Fibroblast of lung (primary cell): ENCODE results near the gene TRMU. TPM values are rescaled to one million over a fixed set of nuclear protein-coding genes. Genes with fewer than 3 reads are reported as not detected.

ENCODE experiments used
- DNase-seq, 2 donors: peaks; one replicate each; pipeline versions ENCODE4 v3.0.0 to v3.0.0-alpha.2; 2010; ENCODE audit warnings: low read depth in 2 of 2
- H2AFZ ChIP-seq: 2 replicates; pipeline ENCODE4 v1.5.1; 2012; ENCODE audit warnings: low read length, control low read depth, inconsistent platforms
- H3K27ac ChIP-seq: 2 replicates; pipeline ENCODE4 v1.5.1; 2011; ENCODE audit warnings: low read length, control low read depth; ENCODE audit not compliant: insufficient read depth
- H3K27me3 ChIP-seq: 2 replicates; pipeline ENCODE4 v1.5.1; 2011; ENCODE audit warnings: mild to moderate bottlenecking, low read length; ENCODE audit not compliant: control insufficient read depth, insufficient read depth
- H3K36me3 ChIP-seq: 2 replicates; pipeline ENCODE4 v1.5.1; 2011; ENCODE audit warnings: low read length; ENCODE audit not compliant: control insufficient read depth, insufficient read depth
- H3K4me1 ChIP-seq: 2 replicates; pipeline ENCODE4 v1.5.1; 2011; ENCODE audit warnings: low read length; ENCODE audit not compliant: control insufficient read depth, insufficient read depth; ENCODE audit errors: extremely low read depth
- H3K4me2 ChIP-seq: 2 replicates; pipeline ENCODE4 v1.5.1; 2011; ENCODE audit warnings: low read length, control low read depth; ENCODE audit not compliant: insufficient read depth; ENCODE audit errors: extremely low read depth
- H3K4me3 ChIP-seq, 4 experiments: fragments of 200-600 bp in 1 of 4; sonication (generic) in 1 of 4; replicated peaks in 1 of 4; 2 replicates each; pipeline ENCODE4 v1.5.1; 2011 to 2016; ENCODE audit warnings: low read length in 4 of 4, low read depth in 3 of 4, mild to moderate bottlenecking in 3 of 4, control low read depth in 2 of 4, inconsistent platforms in 1 of 4, mixed read lengths in 1 of 4; ENCODE audit not compliant: insufficient read depth in 1 of 4; ENCODE audit errors: control extremely low read depth in 1 of 4
- H3K79me2 ChIP-seq: 2 replicates; pipeline ENCODE4 v1.5.1; 2012; ENCODE audit warnings: mild to moderate bottlenecking, low read length, inconsistent platforms; ENCODE audit not compliant: control insufficient read depth, insufficient read depth
- H3K9ac ChIP-seq: 2 replicates; pipeline ENCODE4 v1.5.1; 2011; ENCODE audit warnings: mild to moderate bottlenecking, low read length, control low read depth; ENCODE audit not compliant: insufficient read depth
- H3K9me3 ChIP-seq: 2 replicates; pipeline ENCODE4 v1.5.1; 2012; ENCODE audit warnings: low read depth, low read length; ENCODE audit not compliant: control insufficient read depth, insufficient read depth
- H4K20me1 ChIP-seq: 2 replicates; pipeline ENCODE4 v1.5.1; 2011; ENCODE audit warnings: low read length; ENCODE audit not compliant: control insufficient read depth, insufficient read depth; ENCODE audit errors: extremely low read depth
- CTCF ChIP-seq, 2 donors: IDR thresholded peaks in 1 of 2; conservative IDR thresholded peaks in 1 of 2; 1 replicate in 1 of 2; 2 replicates in 1 of 2; pipeline ENCODE4 v1.5.1; 2011 to 2012; ENCODE audit warnings: low read length in 2 of 2, control low read depth in 1 of 2, inconsistent platforms in 1 of 2, low read depth in 1 of 2, mild to moderate bottlenecking in 1 of 2
- EZH2 ChIP-seq: IDR thresholded peaks from 2 replicates; pipeline ENCODE4 v1.5.1; 2012; ENCODE audit warnings: low read length, control low read depth, mild to moderate bottlenecking; ENCODE audit errors: missing control alignments
- polyA plus RNA-seq, 2 donors: library from polyadenylated mRNA; depleted of rRNA in 1 of 2; stranded (reverse) in 1 of 2; unstranded in 1 of 2; fragments of >200 nt; gene quantifications; 2 replicates each; pipeline ENCODE4 v1.2.1, GENCODE V29; 2011 to 2012; ENCODE audit warnings: missing spikeins in 1 of 2
- total RNA-seq: library from RNA; depleted of rRNA; stranded (reverse); fragments of >200 nt; gene quantifications from 2 replicates; pipeline ENCODE4 v1.2.1, GENCODE V29; 2014

The TRMU gene
- total and polyA plus RNA-seq, 2 donors (not counting 1 experiment from before 2014, with no cell fraction given) = 18.4 to 22.1 TPM

GRCh38 chr22:46366801-46367706 lies 31.5 kb downstream of the TRMU start:
- Histone ChIP-seq H3K27ac (no peak overlapping the region), H3K9me3 (no peaks in the 10 kb centered on the region), H3K79me2 (no peaks in the 10 kb centered on the region), H4K20me1 (no peaks in the 10 kb centered on the region), H3K4me1 (no peaks in the 10 kb centered on the region), H3K4me3 (no peak overlapping the region), H3K9ac (no peak overlapping the region), H2AFZ (no peak overlapping the region), H3K27me3 (no peaks in the 10 kb centered on the region), H3K36me3 (no peaks in the 10 kb centered on the region), H3K4me2 (no peak overlapping the region)
- TF ChIP-seq EZH2 (no peak), CTCF (conservative IDR thresholded peaks at IDR 0.05 in 1 of 2, IDR thresholded peaks at IDR 0.05 in 1 of 2; ENCODE audit: low read depth in 1 of 2, low read length in 2 of 2) (no peak)
- DNase-seq = no peak

- Histone ChIP-seq H3K9ac (no peak overlapping the region), H3K79me2 (no peaks in the 10 kb centered on the region), H4K20me1 (no peaks in the 10 kb centered on the region), H2AFZ (no peak overlapping the region), H3K27ac (no peak overlapping the region), H3K27me3 (no peaks in the 10 kb centered on the region), H3K4me1 (no peaks in the 10 kb centered on the region), H3K4me2 (no peak overlapping the region), H3K36me3 (no peaks in the 10 kb centered on the region), H3K4me3 (no peak overlapping the region), H3K9me3 (no peaks in the 10 kb centered on the region)
- TF ChIP-seq EZH2 = no peak
- peak; percentile 73 to 87 for TF ChIP-seq CTCF (conservative IDR thresholded peaks at IDR 0.05 in 1 of 2, IDR thresholded peaks at IDR 0.05 in 1 of 2; ENCODE audit: low read depth in 1 of 2, low read length in 2 of 2)
- DNase-seq = peak; percentile 26 to 29
Measured at GRCh38 chr22:46367707-46368191, 32.2 kb downstream of the TRMU start.

DNA sequence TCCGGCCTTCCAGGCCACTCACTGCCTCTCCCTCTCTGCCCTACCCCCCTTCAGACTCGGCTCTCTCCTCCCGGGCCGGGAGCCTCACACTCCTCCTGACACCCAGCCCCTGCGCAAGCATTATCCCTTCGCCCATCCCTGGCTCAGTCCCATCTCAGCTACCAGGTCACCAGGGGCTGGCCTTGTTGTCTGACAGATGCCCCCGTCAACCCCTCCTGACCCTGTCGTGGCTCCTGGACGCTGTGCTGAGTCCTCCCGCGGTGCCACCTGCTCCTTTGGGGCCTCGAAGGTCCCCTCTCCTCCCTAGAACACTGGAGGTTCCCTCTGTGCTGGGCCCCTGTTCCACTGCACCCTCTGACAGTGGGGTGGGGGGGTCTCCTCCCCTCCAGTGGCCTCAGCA lies 32.9 kb downstream of the TRMU start:
- no peak overlapping the region for H2AFZ ChIP-seq
- H3K27me3 ChIP-seq = no peaks in the 10 kb centered on the region
- no peak overlapping the region for H3K9ac ChIP-seq
- no peaks in the 10 kb centered on the region for H4K20me1 ChIP-seq
- H3K4me1 ChIP-seq = no peaks in the 10 kb centered on the region
- H3K27ac ChIP-seq = no peak overlapping the region
- H3K4me3 ChIP-seq = no peak overlapping the region
- TF ChIP-seq CTCF (conservative IDR thresholded peaks at IDR 0.05 in 1 of 2, IDR thresholded peaks at IDR 0.05 in 1 of 2; ENCODE audit: low read depth in 1 of 2, low read length in 2 of 2) (no peak), EZH2 (no peak)
- H3K36me3 ChIP-seq = no peaks in the 10 kb centered on the region
- no peaks in the 10 kb centered on the region for H3K9me3 ChIP-seq
- no peaks in the 10 kb centered on the region for H3K79me2 ChIP-seq
- no peak overlapping the region for H3K4me2 ChIP-seq
- no peak for DNase-seq
